ENCODE measurements around the gene KCNN2.

The KCNN2 gene

GRCh38 chr5:114314061-114314460 lies 47.8 kb upstream of the KCNN2 start (continued):
- TF ChIP-seq ZBTB26 (tag by site-specific recombination; optimal IDR thresholded peaks at IDR 0.05) (no peak), CTCF (tag by site-specific recombination; IDR thresholded peaks at IDR 0.05) (no peak), ZNF223 (tag by site-specific recombination; IDR thresholded peaks at IDR 0.05) (no peak), ZNF37A (tag by site-specific recombination; IDR thresholded peaks at IDR 0.05) (no peak), ZNF114 (tag by site-specific recombination; IDR thresholded peaks at IDR 0.05) (no peak)

GRCh38 chr5:114316167-114316566 lies 45.7 kb upstream of the KCNN2 start:
- no peaks in the 10 kb centered on the region for H3K36me3 ChIP-seq (ENCODE audit: control insufficient read depth in 2 of 2, insufficient read depth in 1 of 2, low read length in 2 of 2)
- ChIA-PET POLR2A (no interaction called here), CTCF (interaction anchor here (1.6 kb wide), 1 partner anchor 637 kb away, joined by 5 read pairs; no protein-coding TSS in a partner anchor)
- H3K4me3 ChIP-seq (ENCODE audit: low read depth, low read length) = no peak overlapping the region
- no peak for TF ChIP-seq ZNF449 (tag by site-specific recombination; IDR thresholded peaks at IDR 0.05)
- no peak for TF ChIP-seq ZNF146 (tag by site-specific recombination; IDR thresholded peaks at IDR 0.05)
- TF ChIP-seq GLIS1 (tag by site-specific recombination; IDR thresholded peaks at IDR 0.05) = no peak
- TF ChIP-seq ZNF529 (tag by site-specific recombination; IDR thresholded peaks at IDR 0.05; ENCODE audit: insufficient replicate concordance) = no peak
- TF ChIP-seq OSR2 (tag by site-specific recombination; IDR thresholded peaks at IDR 0.05) = no peak
- no peak for TF ChIP-seq WT1 (tag by site-specific recombination; IDR thresholded peaks at IDR 0.05)
- no peak for TF ChIP-seq SALL2 (tag by site-specific recombination; IDR thresholded peaks at IDR 0.05; ENCODE audit: borderline replicate concordance)
- no peak for TF ChIP-seq SP2 (tag by site-specific recombination; IDR thresholded peaks at IDR 0.05)
- TF ChIP-seq GFI1B (tag by site-specific recombination; IDR thresholded peaks at IDR 0.05) = no peak
- TF ChIP-seq KLF9 (tag by site-specific recombination; IDR thresholded peaks at IDR 0.05; ENCODE audit: low read depth) = no peak
- no peak for TF ChIP-seq ZNF280D (tag by site-specific recombination; IDR thresholded peaks at IDR 0.05)
- no peak for TF ChIP-seq ZNF596 (tag by site-specific recombination; IDR thresholded peaks at IDR 0.05)
- no peak for TF ChIP-seq ZBTB26 (tag by site-specific recombination; optimal IDR thresholded peaks at IDR 0.05)
- no peak for TF ChIP-seq SETDB1 (IDR thresholded peaks at IDR 0.05; ENCODE audit: insufficient read length, low read length)
- no peaks in the 10 kb centered on the region for H3K9me3 ChIP-seq (ENCODE audit: control insufficient read depth, insufficient read depth, low read depth, low read length)
- no peak overlapping the region for H3K27ac ChIP-seq (ENCODE audit: extremely low read depth, low read depth, low read length)
- no peaks in the 10 kb centered on the region for H3K4me1 ChIP-seq (ENCODE audit: control insufficient read depth, insufficient read depth, low read length)
